Loucy (cell line): ENCODE measurements around the gene ORC3.

Experiments
- H2AFZ ChIP-seq: fragments of 200-600 bp; sonication (generic); 2 replicates; pipeline ENCODE4 v1.6.0; 2016; ENCODE audit warnings: antibody characterized with exemption, mild to moderate bottlenecking, low read length, moderate library complexity
- H3F3A ChIP-seq: fragments of 200-600 bp; 2 replicates; pipeline ENCODE4 v1.6.0; 2016; ENCODE audit warnings: antibody characterized with exemption, low read depth, mild to moderate bottlenecking
- H3K27me3 ChIP-seq: fragments of 200-600 bp; sonication (generic); 2 replicates; pipeline ENCODE4 v1.6.1; 2014; ENCODE audit warnings: low read length, mild to moderate bottlenecking; ENCODE audit not compliant: insufficient read depth, poor library complexity, severe bottlenecking
- H3K36me3 ChIP-seq: fragments of 200-600 bp; sonication (generic); 2 replicates; pipeline ENCODE4 v1.6.1; 2016; ENCODE audit warnings: low read length; ENCODE audit not compliant: insufficient read depth
- H3K4me1 ChIP-seq: fragments of 200-600 bp; sonication (generic); 2 replicates; pipeline ENCODE4 v1.5.1; 2014; ENCODE audit warnings: low read length, mild to moderate bottlenecking; ENCODE audit not compliant: insufficient read depth, poor library complexity, severe bottlenecking
- H3K4me2 ChIP-seq: fragments of 200-600 bp; sonication (generic); 2 replicates; pipeline ENCODE4 v1.6.0; 2014; ENCODE audit warnings: antibody characterized with exemption, low read length, low read depth, mild to moderate bottlenecking; ENCODE audit not compliant: poor library complexity, severe bottlenecking
- H3K4me3 ChIP-seq: fragments of 200-600 bp; sonication (generic); 2 replicates; pipeline ENCODE4 v1.5.1; 2014; ENCODE audit warnings: low read length, mild to moderate bottlenecking, mixed read lengths; ENCODE audit not compliant: poor library complexity, severe bottlenecking
- H3K79me2 ChIP-seq: fragments of 200-600 bp; sonication (generic); 2 replicates; pipeline ENCODE4 v1.6.1; 2014; ENCODE audit warnings: low read length; ENCODE audit not compliant: insufficient read depth
- H3K9ac ChIP-seq: fragments of 200-600 bp; sonication (generic); 2 replicates; pipeline ENCODE4 v1.6.0; 2014; ENCODE audit warnings: mild to moderate bottlenecking, low read depth, low read length, moderate library complexity; ENCODE audit not compliant: poor library complexity, severe bottlenecking
- H3K9me2 ChIP-seq: fragments of 200-600 bp; sonication (generic); replicated peaks from 2 replicates; pipeline ENCODE4 v1.6.1; 2016; ENCODE audit warnings: low read depth, low read length, mixed read lengths
- H3K9me3 ChIP-seq: fragments of 200-600 bp; sonication (generic); 2 replicates; pipeline ENCODE4 v1.6.1; 2014; ENCODE audit warnings: mild to moderate bottlenecking, antibody characterized with exemption, low read length, low read depth; ENCODE audit not compliant: insufficient read depth
- H4K20me1 ChIP-seq: fragments of 200-600 bp; sonication (generic); 2 replicates; pipeline ENCODE4 v1.6.0; 2014; ENCODE audit warnings: antibody characterized with exemption, low read length, mild to moderate bottlenecking; ENCODE audit not compliant: insufficient read depth, poor library complexity, severe bottlenecking
- CTCF ChIP-seq: fragments of 200-600 bp; sonication (generic); conservative IDR thresholded peaks from 2 replicates; pipeline ENCODE4 v1.5.1; 2014; ENCODE audit warnings: mild to moderate bottlenecking, antibody characterized with exemption, low read length
- EZH2phosphoT487 ChIP-seq: fragments of 200-600 bp; IDR thresholded peaks from 2 replicates; pipeline ENCODE4 v1.6.1; 2018; ENCODE audit warnings: antibody characterized with exemption, mild to moderate bottlenecking, moderate library complexity, borderline replicate concordance

Gene ORC3

GRCh38 chr6:87675004-87675681 lies 85.2 kb downstream of the ORC3 start:
- Histone ChIP-seq H3K36me3 (peaks cover 61% of the 10 kb centered on the region), H4K20me1 (no peaks in the 10 kb centered on the region)

GRCh38 chr6:87682310-87682709 lies 92.4 kb downstream of the ORC3 start:
- Histone ChIP-seq H4K20me1 (peaks cover 65% of the 10 kb centered on the region), H3K9ac (no peak overlapping the region), H3K9me2 (no peaks in the 10 kb centered on the region), H3F3A (no peaks in the 10 kb centered on the region), H3K79me2 (peaks cover 62% of the 10 kb centered on the region), H3K4me2 (no peak overlapping the region), H3K27me3 (no peaks in the 10 kb centered on the region), H2AFZ (no peak overlapping the region), H3K36me3 (peaks cover 44% of the 10 kb centered on the region; the same call in 1 of the 2 replicates), H3K4me3 (no peak overlapping the region), H3K9me3 (no peaks in the 10 kb centered on the region), H3K4me1 (no peaks in the 10 kb centered on the region)
- TF ChIP-seq EZH2phosphoT487: no peak
- TF ChIP-seq CTCF: no peak

More at GRCh38 chr6:87675004-87675681, 85.2 kb downstream of the ORC3 start:
- H3K79me2 ChIP-seq: no peaks in the 10 kb centered on the region
- no peak overlapping the region for H3K4me3 ChIP-seq
- TF ChIP-seq CTCF: no peak
- no peaks in the 10 kb centered on the region for H3K9me3 ChIP-seq
- no peak overlapping the region for H2AFZ ChIP-seq
- no peaks in the 10 kb centered on the region for H3K9me2 ChIP-seq
- no peaks in the 10 kb centered on the region for H3K4me1 ChIP-seq
- H3K27me3 ChIP-seq: no peaks in the 10 kb centered on the region
- no peak overlapping the region for H3K9ac ChIP-seq
- no peak overlapping the region for H3K4me2 ChIP-seq
- H3F3A ChIP-seq: no peaks in the 10 kb centered on the region

GRCh38 chr6:87683890-87684289 lies 94.0 kb downstream of the ORC3 start:
- Histone ChIP-seq H3K4me2 (no peak overlapping the region), H3K9me2 (no peaks in the 10 kb centered on the region), H3K79me2 (peaks cover 78% of the 10 kb centered on the region), H2AFZ (no peak overlapping the region), H3K9ac (no peak overlapping the region), H3F3A (no peaks in the 10 kb centered on the region), H3K9me3 (no peaks in the 10 kb centered on the region), H3K27me3 (no peaks in the 10 kb centered on the region), H4K20me1 (peaks cover 76% of the 10 kb centered on the region), H3K4me3 (no peak overlapping the region), H3K4me1 (no peaks in the 10 kb centered on the region), H3K36me3 (peaks cover 34% of the 10 kb centered on the region; the same call in 1 of the 2 replicates)
- TF ChIP-seq EZH2phosphoT487: no peak
- no peak for TF ChIP-seq CTCF
